H9 (cell line): ENCODE results near the gene GRAMD1C. TPM values are rescaled to one million over a fixed set of nuclear protein-coding genes. Genes with fewer than 3 reads are reported as not detected.

ENCODE experiments used
- DNase-seq: peaks from one replicate; pipeline ENCODE4 v3.0.0-alpha.2; 2017
- H2AFZ ChIP-seq: one replicate; pipeline ENCODE4 v1.6.1; 2013; ENCODE audit warnings: mild to moderate bottlenecking, low read length, control low read depth, moderate library complexity
- H2AK5ac ChIP-seq: 2 replicates; pipeline ENCODE4 v1.6.1; 2013; ENCODE audit warnings: low read length, control low read depth, mixed read lengths; ENCODE audit not compliant: insufficient read length
- H2BK120ac ChIP-seq: one replicate; pipeline ENCODE4 v1.6.1; 2013; ENCODE audit warnings: low read depth, mild to moderate bottlenecking, low read length, control low read depth, inconsistent platforms; ENCODE audit not compliant: poor library complexity, severe bottlenecking
- H2BK12ac ChIP-seq: 2 replicates; pipeline ENCODE4 v1.6.1; 2013; ENCODE audit warnings: low read length, control low read depth, mixed read lengths, low read depth; ENCODE audit not compliant: insufficient read length
- H2BK15ac ChIP-seq: 2 replicates; pipeline ENCODE4 v1.6.1; 2013; ENCODE audit warnings: low read depth, low read length, control low read depth
- H2BK20ac ChIP-seq: one replicate; pipeline ENCODE4 v1.6.1; 2013; ENCODE audit warnings: low read depth, mild to moderate bottlenecking, low read length, control low read depth, inconsistent platforms; ENCODE audit not compliant: poor library complexity, severe bottlenecking
- H2BK5ac ChIP-seq: 2 replicates; pipeline ENCODE4 v1.6.1; 2013; ENCODE audit warnings: low read length, control low read depth, mixed read lengths; ENCODE audit not compliant: insufficient read length
- H3K14ac ChIP-seq: 2 replicates; pipeline ENCODE4 v1.6.1; 2013; ENCODE audit warnings: low read length, control low read depth; ENCODE audit not compliant: insufficient read depth
- H3K18ac ChIP-seq: 2 replicates; pipeline ENCODE4 v1.6.1; 2013; ENCODE audit warnings: low read depth, mild to moderate bottlenecking, mixed read lengths, low read length, control low read depth; ENCODE audit not compliant: insufficient read length
- H3K23ac ChIP-seq: 2 replicates; pipeline ENCODE4 v1.6.1; 2013; ENCODE audit warnings: low read length, control low read depth, mixed read lengths, low read depth; ENCODE audit not compliant: insufficient read length
- H3K23me2 ChIP-seq: 2 replicates; pipeline ENCODE4 v1.6.1; 2013; ENCODE audit warnings: low read depth, mild to moderate bottlenecking, mixed read lengths, low read length, control low read depth; ENCODE audit not compliant: insufficient read length, poor library complexity, severe bottlenecking
- H3K27ac ChIP-seq: 2 replicates; pipeline ENCODE4 v1.5.1; 2013; ENCODE audit warnings: low read length, control low read depth, mixed read lengths, low read depth; ENCODE audit not compliant: insufficient read length
- H3K27me3 ChIP-seq: 2 replicates; pipeline ENCODE4 v1.6.1; 2013; ENCODE audit warnings: low read length, control low read depth, inconsistent platforms; ENCODE audit not compliant: insufficient read depth
- H3K4ac ChIP-seq: 2 replicates; pipeline ENCODE4 v1.6.1; 2013; ENCODE audit warnings: low read depth, mild to moderate bottlenecking, control low read depth, inconsistent platforms, low read length, moderate library complexity
- H3K4me1 ChIP-seq: 2 replicates; pipeline ENCODE4 v1.6.1; 2013; ENCODE audit warnings: low read length, control low read depth, inconsistent platforms; ENCODE audit not compliant: insufficient read depth
- H3K4me2 ChIP-seq: 2 replicates; pipeline ENCODE4 v1.6.1; 2013; ENCODE audit warnings: low read length, control low read depth, mixed read lengths; ENCODE audit not compliant: insufficient read length, insufficient read depth
- H3K56ac ChIP-seq: 2 replicates; pipeline ENCODE4 v1.6.1; 2013; ENCODE audit warnings: low read depth, mild to moderate bottlenecking, mixed read lengths, low read length, control low read depth; ENCODE audit not compliant: insufficient read length
- H3K79me1 ChIP-seq: 2 replicates; pipeline ENCODE4 v1.6.1; 2013; ENCODE audit warnings: low read depth, mild to moderate bottlenecking, moderate library complexity, low read length, control low read depth, inconsistent platforms; ENCODE audit not compliant: insufficient read depth, poor library complexity, severe bottlenecking
- H3K79me2 ChIP-seq: 2 replicates; pipeline ENCODE4 v1.6.1; 2013; ENCODE audit warnings: low read length, control low read depth, inconsistent platforms; ENCODE audit not compliant: insufficient read depth
- H3K9ac ChIP-seq: 2 replicates; pipeline ENCODE4 v1.6.1; 2013; ENCODE audit warnings: low read length, control low read depth, mixed read lengths; ENCODE audit not compliant: insufficient read length; ENCODE audit errors: extremely low read depth
- H3K9me3 ChIP-seq: one replicate; pipeline ENCODE4 v1.6.1; 2013; ENCODE audit warnings: low read depth, low read length, inconsistent platforms; ENCODE audit not compliant: control insufficient read depth
- H3T11ph ChIP-seq: one replicate; pipeline ENCODE4 v1.6.1; 2013; ENCODE audit warnings: mild to moderate bottlenecking, low read length, control low read depth, inconsistent platforms
- H4K20me1 ChIP-seq: one replicate; pipeline ENCODE4 v1.6.1; 2013; ENCODE audit not compliant: control insufficient read depth, insufficient read length, insufficient read depth
- H4K5ac ChIP-seq: 2 replicates; pipeline ENCODE4 v1.6.1; 2013; ENCODE audit warnings: low read depth, mild to moderate bottlenecking, mixed read lengths, low read length, control low read depth; ENCODE audit not compliant: insufficient read length
- H4K8ac ChIP-seq: replicated peaks from 2 replicates; pipeline ENCODE4 v1.6.1; 2013; ENCODE audit warnings: low read length, control low read depth, mixed read lengths, low read depth; ENCODE audit not compliant: insufficient read length
- H4K91ac ChIP-seq: 2 replicates; pipeline ENCODE4 v1.6.1; 2013; ENCODE audit warnings: low read depth, mild to moderate bottlenecking, moderate library complexity, mixed read lengths, low read length, control low read depth; ENCODE audit not compliant: insufficient read length
- H3K27ac Mint-ChIP-seq, 3 experiments: 2 replicates in 2 of 3; 3 replicates in 1 of 3; pipeline ENCODE4 v1.8.0; 2020 to 2021; ENCODE audit warnings: mixed read lengths in 3 of 3, mild to moderate bottlenecking in 1 of 3, moderate library complexity in 1 of 3
- H3K27me3 Mint-ChIP-seq: 2 replicates; pipeline ENCODE4 v1.8.0; 2021; ENCODE audit warnings: low read depth, mild to moderate bottlenecking, moderate library complexity, mixed read lengths
- H3K36me3 Mint-ChIP-seq, 3 experiments: 2 replicates in 2 of 3; 3 replicates in 1 of 3; pipeline ENCODE4 v1.8.0; 2020 to 2021; ENCODE audit warnings: low read depth in 3 of 3, mixed read lengths in 3 of 3; ENCODE audit not compliant: insufficient read depth in 1 of 3
- H3K4me1 Mint-ChIP-seq, 2 experiments: 2 replicates each; pipeline ENCODE4 v1.8.0; 2020; ENCODE audit warnings: mixed read lengths in 2 of 2
- H3K4me3 Mint-ChIP-seq, 2 experiments: 2 replicates in 1 of 2; 3 replicates in 1 of 2; pipeline ENCODE4 v1.8.0; 2020 to 2021; ENCODE audit warnings: mild to moderate bottlenecking in 2 of 2, mixed read lengths in 2 of 2, moderate library complexity in 1 of 2
- H3K9me3 Mint-ChIP-seq, 2 experiments: 2 replicates in 1 of 2; 3 replicates in 1 of 2; pipeline ENCODE4 v1.8.0; 2020; ENCODE audit warnings: mild to moderate bottlenecking in 2 of 2, mixed read lengths in 2 of 2, moderate library complexity in 1 of 2
- CTCF ChIP-seq: fragments of 200-600 bp; sonication (generic); conservative IDR thresholded peaks from 3 replicates; pipeline ENCODE4 v1.8.0; 2021; ENCODE audit warnings: antibody characterized with exemption, mild to moderate bottlenecking
- WGBS: extraction: QIAGEN DNeasy Blood & Tissue Kit; methylation state at CpG from one replicate; pipeline ENCODE4 v1.1.7; 2013; ENCODE audit warnings: missing lambda C conversion rate, low lambda C conversion rate, mixed read lengths; ENCODE audit not compliant: insufficient read length; ENCODE audit errors: extremely low coverage; 5-methylcytosine and 5-hydroxymethylcytosine counted together
- total RNA-seq: library from RNA; stranded (reverse); gene quantifications from 2 replicates; pipeline ENCODE4 v1.2.1, GENCODE V29; 2021

GRAMD1C gene
- total RNA-seq, 1 experiment from 2014 or later = 1.8 TPM

GRCh38 chr3:113873814-113874526 is 35.4 kb downstream of the GRAMD1C start:
- Histone ChIP-seq H3K18ac (no peak overlapping the region), H2BK120ac (no peak overlapping the region), H3K4me2 (no peak overlapping the region), H2BK5ac (no peak overlapping the region), H3K9ac (no peak overlapping the region), H2AFZ (no peak overlapping the region), H3K79me1 (no peaks in the 10 kb centered on the region), H2BK15ac (no peak overlapping the region), H3K27ac (no peak overlapping the region), H4K20me1 (no peaks in the 10 kb centered on the region), H4K91ac (no peak overlapping the region), H2AK5ac (no peak overlapping the region), H3K56ac (no peak overlapping the region), H3T11ph (no peak overlapping the region), H3K14ac (no peak overlapping the region), H4K8ac (no peak overlapping the region), H2BK12ac (no peak overlapping the region), H3K79me2 (no peaks in the 10 kb centered on the region), H3K9me3 (no peaks in the 10 kb centered on the region), H3K27me3 (no peaks in the 10 kb centered on the region), H2BK20ac (no peak overlapping the region), H3K23me2 (no peaks in the 10 kb centered on the region), H3K4ac (no peak overlapping the region), H3K4me1 (no peaks in the 10 kb centered on the region), H4K5ac (no peak overlapping the region), H3K23ac (no peak overlapping the region)
- H3K4me1 Mint-ChIP-seq = no peaks in the 10 kb centered on the region
- DNase-seq = no peak
- H3K36me3 Mint-ChIP-seq = no peaks in the 10 kb centered on the region
- no peak overlapping the region for H3K4me3 Mint-ChIP-seq
- WGBS = no CpG with 5 or more reads among the region's 4 CpGs
- TF ChIP-seq CTCF = no peak
- no peaks in the 10 kb centered on the region; a peak in 1 of 5 replicates for H3K9me3 Mint-ChIP-seq
- no peaks in the 10 kb centered on the region for H3K27me3 Mint-ChIP-seq
- no peak overlapping the region for H3K27ac Mint-ChIP-seq
